22Rv1 (cell line): ENCODE measurements around the gene PLEKHA3.
"Not testable (repeated sequence)": the region's sequence is repeated elsewhere in the genome, so short reads cannot be mapped to it uniquely, and the experiment has no call there.

ENCODE experiments used
- H3K27ac ChIP-seq: fragments of 450-650 bp; 2 replicates; pipeline ENCODE4 v1.5.1; 2017
- ZFX ChIP-seq: fragments of 450-650 bp; IDR thresholded peaks from 2 replicates; pipeline ENCODE4 v1.6.1; 2017; ENCODE audit warnings: antibody characterized with exemption, borderline replicate concordance
- TF ChIP-seq, protein P1 (sequence below): fragments of 450-650 bp; IDR thresholded peaks from 2 replicates; pipeline ENCODE4 v1.5.1; 2017; ENCODE audit warnings: mild to moderate bottlenecking

The PLEKHA3 gene

DNA sequence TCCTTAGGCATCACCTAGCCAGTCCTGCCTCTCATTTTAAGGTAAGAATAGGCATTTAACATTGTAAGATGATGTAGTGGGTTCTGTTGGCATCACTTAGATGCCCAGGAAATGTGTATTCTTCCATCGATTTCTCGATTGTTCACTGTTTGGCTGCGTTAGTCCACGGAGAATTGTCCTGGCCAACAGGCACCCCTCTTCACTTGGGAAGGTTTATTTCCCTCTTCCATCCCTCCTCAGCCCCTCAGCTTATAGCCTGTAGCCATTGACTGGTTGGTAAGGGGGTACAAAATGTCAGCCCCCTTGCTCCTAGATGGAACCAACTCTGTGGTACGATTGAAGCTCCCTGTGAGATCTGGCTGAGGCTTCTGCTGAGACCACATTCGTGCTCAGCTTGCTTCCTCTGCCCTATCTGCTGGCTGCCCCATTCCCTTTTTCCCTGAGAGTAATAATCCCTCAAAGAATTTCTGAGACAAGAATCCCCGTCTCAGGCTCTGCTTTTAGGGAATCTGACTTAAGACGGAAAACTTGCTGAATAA, 43.4 kb downstream of the PLEKHA3 start:
- no peak overlapping the region for H3K27ac ChIP-seq
- no peak for TF ChIP-seq ZFX
- TF ChIP-seq, protein P1, sequence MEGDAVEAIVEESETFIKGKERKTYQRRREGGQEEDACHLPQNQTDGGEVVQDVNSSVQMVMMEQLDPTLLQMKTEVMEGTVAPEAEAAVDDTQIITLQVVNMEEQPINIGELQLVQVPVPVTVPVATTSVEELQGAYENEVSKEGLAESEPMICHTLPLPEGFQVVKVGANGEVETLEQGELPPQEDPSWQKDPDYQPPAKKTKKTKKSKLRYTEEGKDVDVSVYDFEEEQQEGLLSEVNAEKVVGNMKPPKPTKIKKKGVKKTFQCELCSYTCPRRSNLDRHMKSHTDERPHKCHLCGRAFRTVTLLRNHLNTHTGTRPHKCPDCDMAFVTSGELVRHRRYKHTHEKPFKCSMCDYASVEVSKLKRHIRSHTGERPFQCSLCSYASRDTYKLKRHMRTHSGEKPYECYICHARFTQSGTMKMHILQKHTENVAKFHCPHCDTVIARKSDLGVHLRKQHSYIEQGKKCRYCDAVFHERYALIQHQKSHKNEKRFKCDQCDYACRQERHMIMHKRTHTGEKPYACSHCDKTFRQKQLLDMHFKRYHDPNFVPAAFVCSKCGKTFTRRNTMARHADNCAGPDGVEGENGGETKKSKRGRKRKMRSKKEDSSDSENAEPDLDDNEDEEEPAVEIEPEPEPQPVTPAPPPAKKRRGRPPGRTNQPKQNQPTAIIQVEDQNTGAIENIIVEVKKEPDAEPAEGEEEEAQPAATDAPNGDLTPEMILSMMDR: no peak

DNA sequence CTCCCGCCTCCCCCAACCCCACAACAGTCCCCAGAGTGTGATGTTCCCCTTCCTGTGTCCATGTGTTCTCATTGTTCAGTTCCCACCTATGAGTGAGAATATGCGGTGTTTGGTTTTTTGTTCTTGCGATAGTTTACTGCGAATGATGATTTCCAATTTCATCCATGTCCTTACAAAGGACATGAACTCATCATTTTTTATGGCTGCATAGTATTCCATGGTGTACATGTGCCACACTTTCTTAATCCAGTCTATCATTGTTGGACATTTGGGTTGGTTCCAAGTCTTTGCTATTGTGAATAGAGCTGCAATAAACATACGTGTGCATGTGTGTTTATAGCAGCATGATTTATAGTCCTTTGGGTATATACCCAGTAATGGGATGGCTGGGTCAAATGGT, 44.8 kb downstream of the PLEKHA3 start:
- not testable (repeated sequence) for H3K27ac ChIP-seq

DNA sequence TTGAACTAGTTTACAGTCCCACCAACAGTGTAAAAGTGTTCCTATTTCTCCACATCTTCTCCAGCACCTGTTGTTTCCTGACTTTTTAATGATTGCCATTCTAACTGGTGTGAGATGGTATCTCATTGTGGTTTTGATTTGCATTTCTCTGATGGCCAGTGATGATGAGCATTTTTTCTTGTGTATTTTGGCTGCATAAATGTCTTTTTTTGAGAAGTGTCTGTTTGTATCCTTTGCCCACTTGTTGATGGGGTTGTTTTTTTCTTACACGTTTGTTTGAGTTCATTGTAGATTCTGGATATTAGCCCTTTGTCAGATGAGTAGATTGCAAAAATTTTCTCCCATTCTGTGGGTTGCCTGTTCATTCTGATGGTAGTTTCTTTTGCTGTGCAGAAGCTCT, 45.2 kb downstream of the PLEKHA3 start:
- not testable (repeated sequence) for H3K27ac ChIP-seq

DNA sequence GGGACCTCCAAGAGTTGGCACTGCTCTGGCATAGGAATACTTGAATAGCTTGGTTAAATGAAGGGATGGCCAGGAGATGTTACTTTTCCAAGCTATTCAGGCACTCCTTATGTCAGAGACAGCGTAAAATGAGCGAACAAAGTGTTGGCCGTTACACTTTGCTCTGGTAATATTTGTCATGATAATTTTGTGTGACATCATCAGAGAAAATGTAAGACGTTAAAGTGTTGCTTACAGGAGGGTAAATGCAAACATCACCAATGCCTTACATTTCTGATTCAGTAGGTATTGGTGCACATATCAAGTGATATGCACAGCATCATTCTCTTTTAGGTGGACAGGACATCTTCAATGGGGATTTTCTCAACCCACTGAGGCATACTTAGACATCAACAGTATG, 46.0 kb downstream of the PLEKHA3 start:
- no peak for TF ChIP-seq ZFX
- TF ChIP-seq, protein P1: no peak
- H3K27ac ChIP-seq: no peak overlapping the region

DNA sequence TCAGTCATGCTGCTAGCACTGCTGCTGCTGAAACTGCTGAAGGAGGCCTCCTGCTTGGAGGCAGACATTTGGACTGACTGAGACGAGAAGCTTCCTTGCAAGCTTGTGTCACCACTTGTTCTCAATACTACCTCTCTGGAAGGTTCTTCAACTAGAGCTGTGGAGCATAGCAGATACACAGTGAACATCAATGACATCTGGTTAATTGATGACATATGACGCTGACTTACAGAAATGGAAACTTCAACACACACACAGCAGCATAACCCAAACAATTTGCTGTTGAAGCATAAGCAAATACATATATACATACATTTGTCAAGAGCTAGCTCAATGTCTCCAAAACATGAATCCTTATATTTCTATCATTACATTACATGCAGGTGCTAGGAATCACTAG, 47.3 kb downstream of the PLEKHA3 start:
- TF ChIP-seq, protein P1: no peak
- TF ChIP-seq ZFX: no peak
- no peak overlapping the region for H3K27ac ChIP-seq

DNA sequence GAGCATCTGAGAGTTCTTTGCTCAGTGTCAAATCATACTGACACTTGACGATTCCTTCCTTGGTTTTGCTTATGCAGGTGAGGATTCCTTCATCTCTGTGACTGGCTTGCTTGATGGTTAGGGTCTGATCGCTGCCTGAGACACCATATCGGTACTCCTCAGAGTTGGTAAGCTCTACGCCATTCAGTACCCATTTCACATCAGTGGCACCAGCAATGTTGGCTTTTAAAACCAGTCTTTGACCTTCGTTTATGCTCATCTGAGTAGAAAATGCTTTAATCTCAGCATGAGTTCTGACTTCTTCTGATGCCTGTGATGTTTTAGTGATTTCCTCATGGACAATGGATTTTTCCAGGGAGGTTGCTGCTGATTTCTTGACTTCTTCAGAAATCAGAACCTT, 48.4 kb downstream of the PLEKHA3 start:
- H3K27ac ChIP-seq: no peak overlapping the region
- TF ChIP-seq, protein P1: no peak

DNA sequence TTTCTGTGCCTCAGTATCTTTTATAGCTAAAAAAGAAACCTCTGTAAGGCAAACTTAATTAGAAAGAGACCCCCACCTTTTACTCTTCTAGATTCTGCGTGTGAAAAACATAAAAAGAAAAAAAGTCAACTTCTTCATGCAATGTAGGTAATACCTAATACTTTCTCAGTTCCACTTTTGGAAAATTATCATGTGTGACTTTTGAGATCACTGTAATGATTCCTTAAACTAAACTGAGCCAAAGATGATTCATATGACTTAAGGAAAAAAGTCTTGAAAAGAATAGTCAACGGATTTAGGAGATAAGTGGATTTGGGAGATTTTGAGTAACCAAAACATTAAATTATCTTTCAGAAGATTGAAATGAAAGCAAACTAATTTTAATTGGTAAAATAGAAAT, 48.9 kb downstream of the PLEKHA3 start:
- H3K27ac ChIP-seq: no peak overlapping the region
- no peak for TF ChIP-seq ZFX

DNA sequence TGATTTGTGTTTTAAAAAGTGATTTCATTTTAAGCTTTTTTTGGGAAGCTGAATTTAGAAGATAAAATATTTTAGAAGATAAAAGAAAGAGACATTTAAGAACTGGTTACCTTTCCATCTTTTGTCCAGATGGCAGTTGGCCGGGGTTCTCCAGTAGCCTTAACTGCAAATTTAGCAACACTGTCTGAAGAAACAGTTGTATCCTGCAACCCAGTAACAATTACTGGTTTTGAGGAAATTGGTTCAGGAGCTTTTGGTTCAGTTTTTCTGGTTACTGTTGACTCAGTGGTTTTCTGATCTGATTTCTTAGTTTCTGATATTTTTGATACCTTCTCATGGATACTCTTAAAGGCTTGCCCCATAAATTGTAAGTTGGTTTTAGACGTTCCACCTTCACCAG, 49.9 kb downstream of the PLEKHA3 start:
- TF ChIP-seq ZFX: no peak
- TF ChIP-seq, protein P1: no peak
- no peak overlapping the region for H3K27ac ChIP-seq

DNA sequence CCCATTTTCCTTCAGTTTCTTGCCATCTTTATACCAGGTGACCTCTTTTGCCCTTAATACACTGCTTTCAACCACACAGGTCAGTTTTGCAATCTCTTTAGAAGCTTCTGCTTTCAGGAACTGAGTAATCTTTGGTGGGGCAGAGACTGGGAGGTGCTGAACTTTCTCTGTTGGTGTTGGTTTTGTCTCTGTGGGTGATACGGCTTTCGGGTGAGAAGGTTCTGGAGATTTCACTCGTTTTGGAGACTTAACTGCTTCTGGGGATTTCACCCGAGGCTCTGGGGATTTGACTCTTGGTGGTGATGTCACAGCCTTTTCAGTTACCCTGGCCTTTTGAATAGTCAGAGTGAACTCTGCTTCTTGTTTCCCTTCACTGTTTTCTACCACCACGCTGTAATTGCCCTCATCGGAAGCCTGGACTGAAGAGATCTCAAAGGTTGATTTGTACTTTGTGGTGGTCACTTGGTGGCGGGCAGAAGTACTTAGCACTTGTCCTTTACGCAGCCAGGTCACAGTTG, 50.4 kb downstream of the PLEKHA3 start:
- TF ChIP-seq ZFX: no peak
- no peak overlapping the region for H3K27ac ChIP-seq

DNA sequence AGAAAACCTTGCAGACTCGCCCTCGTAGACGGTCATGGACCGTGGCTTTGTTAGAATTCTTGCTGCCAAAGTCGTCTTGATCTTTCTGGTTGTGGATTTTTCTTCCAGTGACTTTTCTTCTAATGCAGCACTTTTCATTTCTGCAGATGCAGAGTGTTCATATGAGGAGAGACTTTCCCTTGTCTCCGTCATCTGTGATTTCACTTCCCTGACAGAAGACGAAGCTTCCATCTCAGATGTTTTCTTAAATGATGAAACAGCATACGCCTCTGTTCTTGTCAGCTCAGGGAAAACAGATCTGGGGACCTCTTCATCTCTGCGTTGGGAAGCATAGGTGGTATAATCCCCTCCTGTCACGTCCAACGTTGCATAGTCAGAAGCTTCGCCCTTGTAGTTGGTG, 50.9 kb downstream of the PLEKHA3 start:
- TF ChIP-seq, protein P1: no peak
- no peak for TF ChIP-seq ZFX
- no peak overlapping the region for H3K27ac ChIP-seq
